CD14-positive monocyte (primary cell): Measurements from ENCODE around the gene PRRX2. TPM values are rescaled to one million over a fixed set of nuclear protein-coding genes. Genes with fewer than 3 reads are reported as not detected.
A peak's percentile ranks its signal among the peaks of the same experiment; 100 is the strongest.

Experiments used
- DNase-seq, 3 donors: peaks; one replicate each; pipeline ENCODE4 v3.0.0-alpha.2; 2011 to 2022
- H2AFZ ChIP-seq: 2 replicates; pipeline ENCODE4 v1.6.0; 2012; ENCODE audit warnings: mild to moderate bottlenecking, low read depth, low read length, inconsistent platforms; ENCODE audit not compliant: insufficient read depth, poor library complexity, severe bottlenecking
- H3K27ac ChIP-seq, 2 donors: 1 replicate in 1 of 2; 2 replicates in 1 of 2; pipeline ENCODE4 v1.5.1; 2012 to 2013; ENCODE audit warnings: low read length in 2 of 2, control low read depth in 1 of 2, inconsistent platforms in 1 of 2, low read depth in 1 of 2, mild to moderate bottlenecking in 1 of 2
- H3K27me3 ChIP-seq, 2 donors: one replicate each; pipeline versions ENCODE4 v1.6.0 to v1.6.1; 2011 to 2013; ENCODE audit warnings: low read length in 2 of 2; ENCODE audit not compliant: control insufficient read depth in 2 of 2, insufficient read depth in 2 of 2
- H3K36me3 ChIP-seq, 2 donors: replicated peaks in 1 of 2; 1 replicate in 1 of 2; 2 replicates in 1 of 2; pipeline versions ENCODE4 v1.5.1 to v1.6.1; 2012 to 2013; ENCODE audit warnings: low read length in 2 of 2, control low read depth in 1 of 2, inconsistent platforms in 1 of 2, mild to moderate bottlenecking in 1 of 2; ENCODE audit not compliant: insufficient read depth in 2 of 2, control insufficient read depth in 1 of 2
- H3K4me1 ChIP-seq, 2 donors: 1 replicate in 1 of 2; 2 replicates in 1 of 2; pipeline versions ENCODE4 v1.5.1 to v1.6.1; 2012 to 2013; ENCODE audit warnings: low read length in 2 of 2, control low read depth in 1 of 2, inconsistent platforms in 1 of 2, mild to moderate bottlenecking in 1 of 2, moderate library complexity in 1 of 2; ENCODE audit not compliant: insufficient read depth in 2 of 2, control insufficient read depth in 1 of 2
- H3K4me2 ChIP-seq: replicated peaks from 2 replicates; pipeline ENCODE3; 2012; ENCODE audit warnings: low read length, moderate library complexity, mild to moderate bottlenecking; ENCODE audit not compliant: poor library complexity, severe bottlenecking; ENCODE audit errors: extremely low read depth
- H3K4me3 ChIP-seq, 3 experiments: fragments of 200-600 bp in 1 of 3; sonication (generic) in 1 of 3; replicated peaks in 1 of 3; 1 replicate in 2 of 3; 2 replicates in 1 of 3; pipeline ENCODE4 v1.5.1; 2011 to 2013; ENCODE audit warnings: low read length in 3 of 3, mild to moderate bottlenecking in 3 of 3, control low read depth in 2 of 3, low read depth in 2 of 3, inconsistent platforms in 1 of 3, moderate library complexity in 1 of 3
- H3K79me2 ChIP-seq: 2 replicates; pipeline ENCODE4 v1.6.0; 2012; ENCODE audit warnings: mild to moderate bottlenecking, control low read depth, inconsistent platforms, low read length, moderate library complexity; ENCODE audit not compliant: insufficient read depth
- H3K9ac ChIP-seq: 2 replicates; pipeline ENCODE4 v1.6.0; 2017; ENCODE audit warnings: low read length, mild to moderate bottlenecking; ENCODE audit not compliant: insufficient read depth, poor library complexity, severe bottlenecking
- H3K9me3 ChIP-seq, 2 donors: replicated peaks in 1 of 2; 1 replicate in 1 of 2; 2 replicates in 1 of 2; pipeline versions ENCODE4 v1.5.1 to v1.6.1; 2012 to 2013; ENCODE audit warnings: low read length in 2 of 2, control low read depth in 1 of 2; ENCODE audit not compliant: control insufficient read depth in 1 of 2, insufficient read depth in 1 of 2
- H4K20me1 ChIP-seq: 2 replicates; pipeline ENCODE4 v1.6.0; 2012; ENCODE audit warnings: mild to moderate bottlenecking, low read length, control low read depth, moderate library complexity; ENCODE audit not compliant: insufficient read depth
- H3K27ac Mint-ChIP-seq, 7 donors: one replicate each; pipeline ENCODE4 v1.8.0; 2020; ENCODE audit warnings: mild to moderate bottlenecking in 7 of 7, mixed read lengths in 7 of 7, moderate library complexity in 6 of 7, inconsistent platforms in 2 of 7
- H3K27me3 Mint-ChIP-seq, 3 donors: one replicate each; pipeline ENCODE4 v1.8.0; 2021 to 2022; ENCODE audit warnings: low read depth in 3 of 3, mild to moderate bottlenecking in 3 of 3, mixed read lengths in 3 of 3, moderate library complexity in 3 of 3, inconsistent platforms in 1 of 3
- H3K36me3 Mint-ChIP-seq, 2 donors: one replicate each; pipeline ENCODE4 v1.8.0; 2020; ENCODE audit warnings: mixed read lengths in 2 of 2, inconsistent platforms in 1 of 2, mild to moderate bottlenecking in 1 of 2
- H3K4me1 Mint-ChIP-seq: one replicate; pipeline ENCODE4 v1.8.0; 2020; ENCODE audit warnings: mild to moderate bottlenecking, mixed read lengths
- H3K4me3 Mint-ChIP-seq, 2 donors: one replicate each; pipeline ENCODE4 v1.8.0; 2020; ENCODE audit warnings: mild to moderate bottlenecking in 2 of 2, mixed read lengths in 2 of 2, moderate library complexity in 1 of 2
- H3K9me3 Mint-ChIP-seq, 7 donors: one replicate each; pipeline ENCODE4 v1.8.0; 2020 to 2022; ENCODE audit warnings: mixed read lengths in 7 of 7, mild to moderate bottlenecking in 6 of 7, moderate library complexity in 6 of 7, inconsistent platforms in 2 of 7
- WGBS: methylation state at CpG from one replicate; pipeline ENCODE4 v1.1.5; 2013; ENCODE audit warnings: missing lambda C conversion rate; ENCODE audit not compliant: insufficient coverage; 5-methylcytosine and 5-hydroxymethylcytosine counted together
- intact Hi-C, 2 donors: fragments of 100-400 bp; cut with micrococcal nuclease; formaldehyde crosslinking; loops; one replicate each; pipeline versions ENCODE4 v1.15.0 to v1.15.1; 2023
- polyA plus RNA-seq, 3 donors: library from polyadenylated mRNA; depleted of rRNA in 1 of 3; unstranded in 2 of 3; stranded (reverse) in 1 of 3; fragments of 300-500 nt in 2 of 3; fragments of >200 nt in 1 of 3; fragmentation: Illumina TruSeq in 2 of 3; gene quantifications; 1 replicate in 2 of 3; 2 replicates in 1 of 3; pipeline ENCODE4 v1.2.3, GENCODE V29; 2012 to 2021
- TF ChIP-seq, protein P1 (sequence below): fragments of 200-600 bp; IDR thresholded peaks from one replicate; pipeline ENCODE4 v1.8.0; 2022; ENCODE audit warnings: antibody characterized with exemption, mild to moderate bottlenecking

PRRX2 gene
- polyA plus RNA-seq, 3 donors = not detected

DNA sequence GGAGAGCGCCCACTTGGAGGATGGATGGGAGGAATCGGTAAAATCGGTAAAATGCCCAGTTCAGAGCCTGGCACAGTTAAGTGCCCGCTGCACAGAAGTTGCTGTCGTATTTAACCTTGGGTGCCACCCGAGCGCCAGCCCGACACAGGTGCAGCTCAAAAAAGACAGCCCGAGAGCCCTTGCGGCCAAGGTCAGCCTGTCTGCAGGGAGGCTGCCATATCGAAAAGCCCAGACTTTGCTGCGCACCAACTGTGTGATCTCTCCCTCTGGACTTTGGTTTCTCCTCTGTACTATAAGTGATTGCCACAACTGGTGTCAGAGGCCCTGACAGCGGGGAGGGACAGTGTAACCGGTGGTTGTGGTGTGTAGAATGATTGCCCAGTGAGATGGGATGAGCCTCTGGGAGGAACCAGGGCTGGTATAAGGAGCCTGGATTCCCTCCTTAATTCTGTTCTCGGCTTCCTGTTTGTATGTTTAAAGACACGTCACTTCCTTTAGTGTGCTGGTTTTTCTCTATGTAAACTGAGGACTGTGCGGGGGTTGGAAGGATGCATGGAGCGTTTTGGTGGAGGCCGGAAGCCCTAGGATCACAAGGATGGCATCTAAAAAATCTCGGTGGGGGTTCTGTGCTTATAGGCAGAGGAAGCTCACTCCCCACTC is 38.7 kb upstream of the PRRX2 start:
- H3K27ac ChIP-seq = peak overlapping the region; percentile 86 to 97
- H3K4me2 ChIP-seq = peak overlapping the region; percentile 84
- Mint-ChIP-seq H3K4me3 (peak overlapping the region; percentile 80 to 94), H3K4me1 (peaks cover 65% of the 10 kb centered on the region), H3K27ac (peak overlapping the region; percentile 87 to 96 (median 93)), H3K9me3 (peaks cover 0 to 3% (median 0%) of the 10 kb centered on the region in 7 donors), H3K27me3 (peaks cover 0 to 5% (median under 1%) of the 10 kb centered on the region in 3 donors), H3K36me3 (peaks cover 20 to 23% of the 10 kb centered on the region in 2 donors)
- peak overlapping the region; percentile 65 for H2AFZ ChIP-seq
- peaks cover 59% of the 10 kb centered on the region for H3K79me2 ChIP-seq
- DNase-seq = peak in 2 of 3 donors; percentile 35 to 52
- H3K36me3 ChIP-seq = peaks cover under 1 to 24% of the 10 kb centered on the region in 2 donors
- no peaks in the 10 kb centered on the region for H3K9me3 ChIP-seq
- H3K4me1 ChIP-seq = peaks cover 47 to 56% of the 10 kb centered on the region in 2 donors
- peaks cover 54% of the 10 kb centered on the region for H4K20me1 ChIP-seq
- TF ChIP-seq, protein P1, sequence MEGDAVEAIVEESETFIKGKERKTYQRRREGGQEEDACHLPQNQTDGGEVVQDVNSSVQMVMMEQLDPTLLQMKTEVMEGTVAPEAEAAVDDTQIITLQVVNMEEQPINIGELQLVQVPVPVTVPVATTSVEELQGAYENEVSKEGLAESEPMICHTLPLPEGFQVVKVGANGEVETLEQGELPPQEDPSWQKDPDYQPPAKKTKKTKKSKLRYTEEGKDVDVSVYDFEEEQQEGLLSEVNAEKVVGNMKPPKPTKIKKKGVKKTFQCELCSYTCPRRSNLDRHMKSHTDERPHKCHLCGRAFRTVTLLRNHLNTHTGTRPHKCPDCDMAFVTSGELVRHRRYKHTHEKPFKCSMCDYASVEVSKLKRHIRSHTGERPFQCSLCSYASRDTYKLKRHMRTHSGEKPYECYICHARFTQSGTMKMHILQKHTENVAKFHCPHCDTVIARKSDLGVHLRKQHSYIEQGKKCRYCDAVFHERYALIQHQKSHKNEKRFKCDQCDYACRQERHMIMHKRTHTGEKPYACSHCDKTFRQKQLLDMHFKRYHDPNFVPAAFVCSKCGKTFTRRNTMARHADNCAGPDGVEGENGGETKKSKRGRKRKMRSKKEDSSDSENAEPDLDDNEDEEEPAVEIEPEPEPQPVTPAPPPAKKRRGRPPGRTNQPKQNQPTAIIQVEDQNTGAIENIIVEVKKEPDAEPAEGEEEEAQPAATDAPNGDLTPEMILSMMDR = no peak
- peak overlapping the region; percentile 91 for H3K9ac ChIP-seq
- peaks cover 0 to under 1% of the 10 kb centered on the region in 2 donors for H3K27me3 ChIP-seq
- peak overlapping the region; percentile 51 to 83 (median 75) for H3K4me3 ChIP-seq
- WGBS = 0% methylated on average over 13 of the region's 20 CpGs
- intact Hi-C loops = loop anchor here in 1 of 2 donors (2.0 to 5.0 kb wide), 2 partner anchors 16 to 449 kb away; partner anchors contain the start of genes ASB6 and IER5L

DNA sequence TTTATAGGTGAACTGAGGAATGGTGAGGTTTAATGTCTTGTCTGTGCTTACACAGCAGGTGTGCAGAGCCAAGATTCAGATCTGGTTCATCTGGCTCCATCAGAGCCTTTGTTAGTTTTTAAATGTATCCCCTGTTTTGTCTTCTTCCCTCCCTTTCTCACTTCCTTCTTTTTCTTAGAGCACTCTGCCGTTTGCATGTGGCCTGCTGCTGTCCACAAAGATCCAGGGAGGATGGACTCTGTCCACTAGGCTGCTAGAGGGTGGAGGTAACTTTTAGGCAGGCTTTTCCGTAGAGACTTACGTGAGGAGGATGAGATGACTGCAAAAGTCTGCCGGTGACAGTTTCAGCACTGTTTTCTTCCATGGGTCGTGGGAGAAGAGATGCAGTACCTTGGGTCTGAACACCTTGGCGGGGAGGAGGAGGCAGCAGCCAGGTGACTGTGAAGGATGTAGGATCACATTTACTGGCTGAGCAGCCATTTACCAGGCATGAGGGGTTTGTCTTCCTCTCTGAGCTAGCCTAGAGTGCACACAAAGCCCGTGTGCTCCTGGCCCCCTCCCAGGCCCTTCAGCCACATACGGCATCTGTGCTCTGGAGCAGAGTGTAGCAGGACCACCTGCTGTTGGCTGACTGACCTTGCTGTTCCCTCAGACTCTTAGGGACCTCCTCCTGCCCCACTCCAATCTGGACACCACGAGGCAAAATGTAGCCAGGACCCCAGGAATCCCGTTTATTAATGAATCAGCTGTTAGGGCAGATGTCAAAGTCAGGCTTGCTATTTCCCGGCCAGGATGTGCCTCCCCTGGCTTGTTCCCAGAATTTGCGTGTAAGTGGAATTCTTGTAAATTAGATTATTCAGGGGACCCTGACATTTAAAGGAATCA is 37.6 kb upstream of the PRRX2 start:
- TF ChIP-seq, protein P1 = no peak
- Histone ChIP-seq H3K36me3 (peaks cover 5 to 34% of the 10 kb centered on the region in 2 donors), H3K4me3 (peak overlapping the region in 1 of 3 experiments; percentile 83), H2AFZ (no peak overlapping the region), H3K27me3 (no peaks in the 10 kb centered on the region), H4K20me1 (peaks cover 64% of the 10 kb centered on the region), H3K79me2 (peaks cover 69% of the 10 kb centered on the region), H3K4me1 (peaks cover 47 to 56% of the 10 kb centered on the region in 2 donors), H3K9ac (no peak overlapping the region), H3K27ac (peak overlapping the region in 1 of 2 donors; percentile 97), H3K4me2 (peak overlapping the region; percentile 84), H3K9me3 (no peaks in the 10 kb centered on the region)
- H3K4me3 Mint-ChIP-seq = peak overlapping the region; percentile 80 to 94
- H3K27me3 Mint-ChIP-seq = peaks cover 0 to 5% (median 0%) of the 10 kb centered on the region in 3 donors
- peak overlapping the region; percentile 46 to 96 (median 87) for H3K27ac Mint-ChIP-seq
- DNase-seq = no peak
- intact Hi-C loops = loop anchor here in 1 of 2 donors (2.0 to 5.0 kb wide), 2 partner anchors 15 to 450 kb away; partner anchors contain the start of genes ASB6 and IER5L
- peaks cover 62% of the 10 kb centered on the region for H3K4me1 Mint-ChIP-seq
- H3K36me3 Mint-ChIP-seq = peaks cover 28 to 32% of the 10 kb centered on the region in 2 donors
- 84% methylated on average over 11 of the region's 12 CpGs for WGBS
- H3K9me3 Mint-ChIP-seq = peaks cover 0 to 2% (median 0%) of the 10 kb centered on the region in 7 donors
